Psoas muscle (tissue), 8 donors: ENCODE measurements around the gene SLC25A51. TPM values are rescaled to one million over a fixed set of nuclear protein-coding genes. Genes with fewer than 3 reads are reported as not detected.

Experiments used
- ATAC-seq, 4 donors: fragments of 200-7000 bp; cut with Tn5 transposase; one replicate each; pipeline ENCODE4 v1.9.1; 2020; ENCODE audit warnings: moderate library complexity in 3 of 4, mild to moderate bottlenecking in 2 of 4
- DNase-seq, 2 donors: peaks; one replicate each; pipeline ENCODE4 v3.0.0-alpha.2; 2020
- H3K27ac ChIP-seq: fragments of 200-600 bp; one replicate; pipeline ENCODE4 v1.8.0; 2022
- H3K27me3 ChIP-seq, 3 donors: fragments of 200-600 bp in 1 of 3; one replicate each; pipeline versions ENCODE4 v1.6.1 to v1.8.0; 2013 to 2022; ENCODE audit warnings: low read length in 2 of 3, mild to moderate bottlenecking in 2 of 3, moderate library complexity in 1 of 3; ENCODE audit not compliant: insufficient read depth in 3 of 3
- H3K36me3 ChIP-seq, 2 donors: fragments of 200-600 bp in 1 of 2; one replicate each; pipeline versions ENCODE4 v1.6.1 to v1.8.0; 2013 to 2022; ENCODE audit warnings: low read depth in 1 of 2, mild to moderate bottlenecking in 1 of 2, moderate library complexity in 1 of 2; ENCODE audit not compliant: insufficient read depth in 1 of 2
- H3K4me1 ChIP-seq: fragments of 200-600 bp; one replicate; pipeline ENCODE4 v1.8.0; 2022
- H3K4me3 ChIP-seq: fragments of 200-600 bp; one replicate; pipeline ENCODE4 v1.8.0; 2022; ENCODE audit warnings: mild to moderate bottlenecking
- H3K9me3 ChIP-seq: fragments of 200-600 bp; one replicate; pipeline ENCODE4 v1.8.0; 2022
- CTCF ChIP-seq: fragments of 200-600 bp; IDR thresholded peaks from one replicate; pipeline ENCODE4 v1.8.0; 2022; ENCODE audit warnings: antibody characterized with exemption
- WGBS, 3 donors: extraction: QIAGEN DNeasy Blood & Tissue Kit; methylation state at CpG; one replicate each; pipeline versions ENCODE4 v1.1.6 to v1.1.7; 2013; 5-methylcytosine and 5-hydroxymethylcytosine counted together
- intact Hi-C, 2 donors: fragments of 100-400 bp; cut with DNase I; formaldehyde crosslinking; loops; one replicate each; pipeline versions ENCODE4 v1.11.0 to v1.14.2; 2022
- polyA plus RNA-seq, 3 donors: library from polyadenylated mRNA; stranded (reverse); fragments of 200-250 nt; gene quantifications; one replicate each; pipeline ENCODE4 v1.2.3, GENCODE V29; 2013
- total RNA-seq, 4 donors: library from RNA; stranded (reverse); fragmentation: NEBNext Ultra II Directional in 2 of 4; extraction: Animal tissue kit (Norgen Biotek cat#: 25700) in 2 of 4; gene quantifications; one replicate each; pipeline versions ENCODE4 v1.2.1 to v1.2.4, GENCODE V29; 2021 to 2023
- donor health status: healthy with polysubstance abuse.
- donor health status: DM: no; HTN: no; CAD: no; lungs with moderate emphysema.
- donor health status: Bipolar disorder and iron deficiency.
- donor health status: healthy.
- donor health status: DM: yes; HTN: yes; CAD: no.
- donor health status: DM: no; HTN: no; CAD: no.
- donor health status: DM: no; HTN: no; CAD: no.
- donor health status: DM: yes; HTN: yes; CAD: no.

The SLC25A51 gene
- total and polyA plus RNA-seq, 7 donors, result 8.4 to 25.3 (median 18.4) TPM

GRCh38 chr9:37908698-37909186 lies 4.8 kb upstream of the SLC25A51 start:
- WGBS, 3 donors, result 75 to 81% (median 75%) methylated on average over 4 of the region's 4 CpGs

GRCh38 chr9:37908283-37908682 lies 4.4 kb upstream of the SLC25A51 start:
- ATAC-seq (no peak), DNase-seq (no peak)
- Histone ChIP-seq H3K4me1 (peaks cover 7% of the 10 kb centered on the region), H3K27me3 (no peaks in the 10 kb centered on the region), H3K36me3 (no peaks in the 10 kb centered on the region), H3K4me3 (no peak overlapping the region), H3K27ac (no peak overlapping the region), H3K9me3 (no peaks in the 10 kb centered on the region)
- intact Hi-C loops, result loop anchor here in 1 of 2 donors (10.0 kb wide), 2 partner anchors 313 to 487 kb away; partner anchors contain the start of genes ALDH1B1 and TOMM5
- WGBS, 3 donors, result 68 to 86% (median 72%) methylated on average over 4 of the region's 4 CpGs
- no peak for TF ChIP-seq CTCF

More at GRCh38 chr9:37908698-37909186, 4.8 kb upstream of the SLC25A51 start:
- no peaks in the 10 kb centered on the region for H3K27me3 ChIP-seq
- H3K9me3 ChIP-seq, result no peaks in the 10 kb centered on the region
- H3K4me3 ChIP-seq, result no peak overlapping the region
- DNase-seq, result no peak
- TF ChIP-seq CTCF, result no peak
- ATAC-seq, result no peak
- H3K36me3 ChIP-seq, result no peaks in the 10 kb centered on the region
- intact Hi-C loops, result loop anchor here in 1 of 2 donors (10.0 kb wide), 2 partner anchors 314 to 486 kb away; partner anchors contain the start of genes ALDH1B1 and TOMM5
- H3K27ac ChIP-seq, result no peak overlapping the region
- peaks cover 7% of the 10 kb centered on the region for H3K4me1 ChIP-seq

GRCh38 chr9:37906312-37907239 lies 2.6 kb upstream of the SLC25A51 start:
- no peak overlapping the region for H3K4me3 ChIP-seq
- DNase-seq, result no peak
- no peak for ATAC-seq
- no peaks in the 10 kb centered on the region for H3K27me3 ChIP-seq
- no peaks in the 10 kb centered on the region for H3K9me3 ChIP-seq
- no peak for TF ChIP-seq CTCF
- no peaks in the 10 kb centered on the region for H3K36me3 ChIP-seq
- intact Hi-C loops, result loop anchor here in 1 of 2 donors (10.0 kb wide), 2 partner anchors 312 to 488 kb away; partner anchors contain the start of genes ALDH1B1 and TOMM5
- peaks cover 21% of the 10 kb centered on the region for H3K4me1 ChIP-seq
- WGBS, 3 donors, result 85 to 86% (median 85%) methylated on average over 11 of the region's 11 CpGs
- no peak overlapping the region for H3K27ac ChIP-seq

- Histone ChIP-seq H3K9me3 (no peaks in the 10 kb centered on the region), H3K36me3 (no peaks in the 10 kb centered on the region), H3K27ac (no peak overlapping the region), H3K27me3 (no peaks in the 10 kb centered on the region), H3K4me3 (no peak overlapping the region), H3K4me1 (peaks cover 21% of the 10 kb centered on the region)
- TF ChIP-seq CTCF, result no peak
- WGBS, 3 donors, result 84 to 94% (median 90%) methylated on average over 4 of the region's 4 CpGs
- no peak for DNase-seq
- intact Hi-C loops, result loop anchor here in 1 of 2 donors (10.0 kb wide), 2 partner anchors 311 to 489 kb away; partner anchors contain the start of genes ALDH1B1 and TOMM5
- ATAC-seq, result no peak
These were observed 1.8 kb upstream of the SLC25A51 start for GRCh38 chr9:37905776-37906175.
